Neuronal stem cell (in vitro differentiated cells): ENCODE measurements around the gene C10orf71.
A peak's percentile ranks its signal among the peaks of the same experiment; 100 is the strongest.

Source experiments
- DNase-seq: peaks from one replicate; pipeline ENCODE4 v3.0.0-alpha.2; 2013; ENCODE audit warnings: low spot score
- H2AFZ ChIP-seq: one replicate; pipeline ENCODE4 v1.6.1; 2013; ENCODE audit warnings: mild to moderate bottlenecking, low read length, inconsistent platforms
- H2AK5ac ChIP-seq: 2 replicates; pipeline ENCODE4 v1.6.1; 2013; ENCODE audit warnings: low read depth, mild to moderate bottlenecking, inconsistent platforms, low read length, moderate library complexity, mixed read lengths
- H2BK120ac ChIP-seq: 2 replicates; pipeline ENCODE4 v1.6.1; 2013; ENCODE audit warnings: low read depth, mild to moderate bottlenecking, inconsistent platforms, low read length, moderate library complexity, mixed read lengths
- H2BK12ac ChIP-seq: one replicate; pipeline ENCODE4 v1.6.1; 2013; ENCODE audit warnings: low read length, inconsistent platforms
- H2BK15ac ChIP-seq: 2 replicates; pipeline ENCODE4 v1.6.1; 2013; ENCODE audit warnings: mild to moderate bottlenecking, low read length, inconsistent platforms, mixed read lengths
- H2BK5ac ChIP-seq: one replicate; pipeline ENCODE4 v1.6.1; 2013; ENCODE audit warnings: inconsistent platforms, mild to moderate bottlenecking, low read length, moderate library complexity
- H3K14ac ChIP-seq: one replicate; pipeline ENCODE4 v1.6.1; 2013; ENCODE audit warnings: low read length, inconsistent platforms
- H3K18ac ChIP-seq: 2 replicates; pipeline ENCODE4 v1.6.1; 2013; ENCODE audit warnings: low read length, inconsistent platforms
- H3K23ac ChIP-seq: 2 replicates; pipeline ENCODE4 v1.6.1; 2013; ENCODE audit warnings: low read depth, mild to moderate bottlenecking, mixed read lengths, low read length, inconsistent platforms; ENCODE audit not compliant: poor library complexity
- H3K27ac ChIP-seq: replicated peaks from 3 replicates; pipeline ENCODE4 v1.5.1; 2013; ENCODE audit warnings: low read length, inconsistent platforms
- H3K27me3 ChIP-seq, 3 experiments: 2 replicates each; pipeline ENCODE4 v1.6.1; 2013; ENCODE audit warnings: low read length in 3 of 3, mild to moderate bottlenecking in 2 of 3, inconsistent platforms in 1 of 3, low read depth in 1 of 3, mixed read lengths in 1 of 3, moderate library complexity in 1 of 3; ENCODE audit not compliant: control insufficient read depth in 3 of 3, insufficient read depth in 3 of 3
- H3K36me3 ChIP-seq, 2 donors: replicated peaks in 1 of 2; 2 replicates each; pipeline ENCODE4 v1.6.1; 2013; ENCODE audit warnings: low read length in 2 of 2; ENCODE audit not compliant: control insufficient read depth in 2 of 2, insufficient read depth in 2 of 2
- H3K4ac ChIP-seq: 2 replicates; pipeline ENCODE4 v1.6.1; 2013; ENCODE audit warnings: inconsistent platforms, mild to moderate bottlenecking, low read length, moderate library complexity
- H3K4me1 ChIP-seq, 2 donors: 1 replicate in 1 of 2; 2 replicates in 1 of 2; pipeline ENCODE4 v1.6.1; 2013; ENCODE audit warnings: low read length in 2 of 2, low read depth in 1 of 2; ENCODE audit not compliant: control insufficient read depth in 2 of 2, insufficient read depth in 1 of 2
- H3K4me2 ChIP-seq: one replicate; pipeline ENCODE4 v1.6.1; 2013; ENCODE audit warnings: mild to moderate bottlenecking, low read length, inconsistent platforms; ENCODE audit not compliant: insufficient read depth, poor library complexity, severe bottlenecking
- H3K4me3 ChIP-seq, 2 donors: 2 replicates each; pipeline ENCODE4 v1.5.1; 2013; ENCODE audit warnings: low read length in 2 of 2, mild to moderate bottlenecking in 2 of 2, inconsistent platforms in 1 of 2, moderate library complexity in 1 of 2
- H3K79me1 ChIP-seq: one replicate; pipeline ENCODE4 v1.6.1; 2013; ENCODE audit warnings: low read depth, mild to moderate bottlenecking, inconsistent platforms, low read length, moderate library complexity
- H3K9ac ChIP-seq: one replicate; pipeline ENCODE4 v1.6.1; 2013; ENCODE audit warnings: mild to moderate bottlenecking, low read depth, low read length, inconsistent platforms; ENCODE audit not compliant: poor library complexity
- H3K9me3 ChIP-seq, 2 donors: replicated peaks in 1 of 2; 2 replicates each; pipeline versions ENCODE3 to v1.6.1; 2013; ENCODE audit warnings: low read length in 2 of 2, mild to moderate bottlenecking in 2 of 2, inconsistent platforms in 1 of 2, low read depth in 1 of 2, mixed read lengths in 1 of 2, moderate library complexity in 1 of 2; ENCODE audit not compliant: control insufficient read depth in 2 of 2, insufficient read depth in 1 of 2
- H4K8ac ChIP-seq: one replicate; pipeline ENCODE4 v1.6.1; 2013; ENCODE audit warnings: low read depth, mild to moderate bottlenecking, inconsistent platforms, low read length, moderate library complexity
- H4K91ac ChIP-seq: one replicate; pipeline ENCODE4 v1.6.1; 2013; ENCODE audit warnings: low read length, low read depth, mild to moderate bottlenecking, inconsistent platforms; ENCODE audit not compliant: poor library complexity
- WGBS, 2 donors: extraction: QIAGEN DNeasy Blood & Tissue Kit; methylation state at CpG; one replicate each; pipeline ENCODE4 v1.1.7; 2013; ENCODE audit warnings: missing lambda C conversion rate in 2 of 2, mixed read lengths in 1 of 2; ENCODE audit not compliant: insufficient read length in 2 of 2, insufficient replicate concordance in 1 of 2; ENCODE audit errors: extremely low coverage in 2 of 2; 5-methylcytosine and 5-hydroxymethylcytosine counted together

Gene C10orf71

GRCh38 chr10:49273626-49274025, 25.3 kb upstream of the C10orf71 start:
- H3K27ac ChIP-seq = no peak overlapping the region
- no peak overlapping the region for H3K23ac ChIP-seq
- no peak overlapping the region for H3K9ac ChIP-seq
- no peaks in the 10 kb centered on the region for H3K9me3 ChIP-seq
- H3K36me3 ChIP-seq = no peaks in the 10 kb centered on the region
- no peak overlapping the region for H3K4me3 ChIP-seq
- no peaks in the 10 kb centered on the region for H3K79me1 ChIP-seq
- no peak overlapping the region for H2AK5ac ChIP-seq
- H3K27me3 ChIP-seq = peaks cover 0 to 7% (median 0%) of the 10 kb centered on the region in 3 experiments
- no peak overlapping the region for H2BK120ac ChIP-seq
- no peak overlapping the region for H3K14ac ChIP-seq
- H4K91ac ChIP-seq = no peak overlapping the region
- H3K4me1 ChIP-seq = peaks cover 0 to 9% of the 10 kb centered on the region in 2 donors
- no peak overlapping the region for H4K8ac ChIP-seq
- H3K4ac ChIP-seq = no peak overlapping the region
- H2BK12ac ChIP-seq = no peak overlapping the region
- no peak overlapping the region for H2BK5ac ChIP-seq
- no peak for DNase-seq
- no peak overlapping the region for H3K4me2 ChIP-seq
- WGBS, 2 donors = no CpG with 5 or more reads among the region's 8 CpGs
- H2AFZ ChIP-seq = no peak overlapping the region
- H2BK15ac ChIP-seq = no peak overlapping the region
- H3K18ac ChIP-seq = no peak overlapping the region

GRCh38 chr10:49274886-49275285, 24.1 kb upstream of the C10orf71 start:
- H3K4me1 ChIP-seq = peaks cover 0 to 17% of the 10 kb centered on the region in 2 donors
- no CpG with 5 or more reads among the region's 6 CpGs for WGBS, 2 donors
- no peak overlapping the region for H3K27ac ChIP-seq
- H3K14ac ChIP-seq = no peak overlapping the region
- no peak overlapping the region for H2AFZ ChIP-seq
- H3K18ac ChIP-seq = peak overlapping the region; percentile 39
- no peak overlapping the region for H4K8ac ChIP-seq
- H3K4ac ChIP-seq = no peak overlapping the region
- no peaks in the 10 kb centered on the region for H3K79me1 ChIP-seq
- no peak overlapping the region for H3K23ac ChIP-seq
- H3K9ac ChIP-seq = no peak overlapping the region
- peaks cover 0 to 6% (median 0%) of the 10 kb centered on the region in 3 experiments for H3K27me3 ChIP-seq
- no peak overlapping the region for H3K4me2 ChIP-seq
- DNase-seq = no peak
- no peak overlapping the region for H3K4me3 ChIP-seq
- no peak overlapping the region for H2AK5ac ChIP-seq
- no peak overlapping the region for H2BK5ac ChIP-seq
- no peak overlapping the region for H2BK120ac ChIP-seq
- no peak overlapping the region for H4K91ac ChIP-seq
- H2BK15ac ChIP-seq = no peak overlapping the region
- H3K9me3 ChIP-seq = no peaks in the 10 kb centered on the region
- no peak overlapping the region for H2BK12ac ChIP-seq
- H3K36me3 ChIP-seq = no peaks in the 10 kb centered on the region

DNA sequence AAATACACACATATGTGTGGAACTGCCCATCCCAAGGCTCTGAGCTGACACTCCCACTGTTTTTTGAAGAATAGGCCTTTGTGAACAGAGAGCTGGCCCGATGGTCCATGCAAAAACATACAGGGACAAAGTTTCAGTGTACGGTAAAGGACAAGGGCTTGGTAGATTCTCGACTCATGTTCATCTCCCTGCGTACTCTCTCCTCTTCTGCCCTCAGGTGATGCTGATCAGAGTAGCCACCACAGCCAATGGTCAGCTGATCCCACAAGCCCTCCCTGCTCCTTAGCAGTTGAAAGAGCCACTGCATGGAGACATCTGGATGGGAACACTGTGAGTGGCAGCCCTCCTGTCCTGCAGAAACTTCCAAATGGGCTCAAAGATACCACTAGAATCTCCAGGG, 23.1 kb upstream of the C10orf71 start:
- H2AFZ ChIP-seq = no peak overlapping the region
- H2BK5ac ChIP-seq = no peak overlapping the region
- H2BK120ac ChIP-seq = no peak overlapping the region
- no peak overlapping the region for H3K4me3 ChIP-seq
- no peak overlapping the region for H3K18ac ChIP-seq
- H3K9ac ChIP-seq = no peak overlapping the region
- no peak overlapping the region for H3K4me2 ChIP-seq
- H3K23ac ChIP-seq = no peak overlapping the region
- no peaks in the 10 kb centered on the region for H3K9me3 ChIP-seq
- no peak overlapping the region for H4K91ac ChIP-seq
- no peak overlapping the region for H3K14ac ChIP-seq
- no peak overlapping the region for H2BK12ac ChIP-seq
- peaks cover 0 to 6% (median 0%) of the 10 kb centered on the region in 3 experiments for H3K27me3 ChIP-seq
- H2BK15ac ChIP-seq = no peak overlapping the region
- H4K8ac ChIP-seq = no peak overlapping the region
- no CpG with 5 or more reads among the region's 4 CpGs for WGBS, 2 donors
- no peak overlapping the region for H3K27ac ChIP-seq
- no peak overlapping the region for H2AK5ac ChIP-seq
- H3K4me1 ChIP-seq = peaks cover 0 to 13% of the 10 kb centered on the region in 2 donors
- H3K4ac ChIP-seq = no peak overlapping the region
- no peaks in the 10 kb centered on the region for H3K79me1 ChIP-seq
- DNase-seq = no peak
- no peaks in the 10 kb centered on the region for H3K36me3 ChIP-seq

GRCh38 chr10:49276596-49276995, 22.4 kb upstream of the C10orf71 start:
- Histone ChIP-seq H3K4me1 (peaks cover 0 to 13% of the 10 kb centered on the region in 2 donors), H2AK5ac (no peak overlapping the region), H2BK120ac (no peak overlapping the region), H3K9ac (no peak overlapping the region), H4K91ac (no peak overlapping the region), H3K14ac (no peak overlapping the region), H3K27me3 (peaks cover 0 to 6% (median 0%) of the 10 kb centered on the region in 3 experiments), H3K9me3 (no peaks in the 10 kb centered on the region), H3K4ac (no peak overlapping the region), H2BK5ac (no peak overlapping the region), H3K18ac (no peak overlapping the region), H2AFZ (no peak overlapping the region), H3K23ac (no peak overlapping the region), H3K79me1 (no peaks in the 10 kb centered on the region), H3K27ac (no peak overlapping the region), H2BK12ac (no peak overlapping the region), H3K36me3 (no peaks in the 10 kb centered on the region), H2BK15ac (no peak overlapping the region), H3K4me3 (no peak overlapping the region), H4K8ac (no peak overlapping the region), H3K4me2 (no peak overlapping the region)
- no peak for DNase-seq
- no CpG with 5 or more reads among the region's 4 CpGs for WGBS, 2 donors
